ENCODE results near the gene EPHA10.

- TF ChIP-seq ATF3 (IDR thresholded peaks at IDR 0.05) (no peak), CTCF (IDR thresholded peaks at IDR 0.05; ENCODE audit: low read depth, low read length, missing input control) (no peak), YY1 (IDR thresholded peaks at IDR 0.05) (no peak), ZBTB33 (IDR thresholded peaks at IDR 0.05) (no peak), MAX (IDR thresholded peaks at IDR 0.05) (no peak), TAF1 (conservative IDR thresholded peaks at IDR 0.05) (no peak), EGR1 (IDR thresholded peaks at IDR 0.05; ENCODE audit: low read depth in 2 of 2) (no peak), SP1 (IDR thresholded peaks at IDR 0.05) (no peak), RXRA (IDR thresholded peaks at IDR 0.05) (no peak), GABPA (IDR thresholded peaks at IDR 0.05 in 1 of 2, conservative IDR thresholded peaks at IDR 0.05 in 1 of 2) (no peak), JUND (IDR thresholded peaks at IDR 0.05) (no peak), REST (IDR thresholded peaks at IDR 0.05) (no peak)
These were observed 12.1 kb downstream of the EPHA10 start for GRCh38 chr1:37752583-37753471.

All from liver (tissue), 3 donors.